DND-41 (cell line): ENCODE data around the gene SPRY4.

Experiments used
- CTCF ChIP-seq: IDR thresholded peaks from 2 replicates; pipeline ENCODE4 v1.5.1; 2012; ENCODE audit warnings: borderline replicate concordance, low read length, moderate library complexity, mild to moderate bottlenecking; ENCODE audit not compliant: poor library complexity, severe bottlenecking; ENCODE audit errors: extremely low read depth
- EZH2 ChIP-seq: IDR thresholded peaks from 3 replicates; pipeline ENCODE4 v1.6.1; 2012; ENCODE audit warnings: borderline replicate concordance, low read depth, mild to moderate bottlenecking, moderate library complexity, low read length, inconsistent platforms; ENCODE audit not compliant: severe bottlenecking

DNA sequence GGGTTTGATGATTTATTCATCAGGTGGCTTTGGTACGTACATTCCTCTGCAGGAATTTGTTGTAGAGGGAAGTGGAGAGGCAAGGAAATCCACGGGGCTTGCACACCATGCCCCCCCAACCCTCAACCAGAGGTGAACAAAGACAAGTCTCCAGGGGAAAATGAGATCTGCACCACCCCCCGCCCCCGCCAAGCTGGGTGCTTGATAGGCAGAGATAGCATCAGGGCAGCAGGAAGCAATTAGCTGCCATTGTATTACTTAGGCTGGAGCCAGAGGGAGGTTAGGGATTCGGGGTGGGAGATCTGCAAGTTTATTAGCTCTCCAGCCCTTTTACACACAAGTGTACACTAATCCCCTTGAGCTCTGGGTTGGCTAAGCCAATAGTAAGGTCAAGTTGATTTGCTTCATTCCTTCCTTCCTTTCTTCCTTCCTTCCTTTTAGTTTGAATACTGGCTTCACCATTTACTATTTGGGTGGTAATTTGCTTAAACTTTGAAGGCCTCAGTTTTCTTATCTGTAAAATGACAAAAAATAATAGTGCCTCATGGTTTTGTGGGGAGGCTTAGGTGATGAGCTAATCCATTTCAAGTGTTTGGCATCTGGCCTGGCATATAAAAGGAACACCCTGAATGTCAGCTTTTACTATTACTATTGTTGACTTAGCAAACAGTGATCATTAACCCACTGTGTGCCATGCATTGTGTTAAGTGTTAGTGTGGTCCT, 34.1 kb downstream of the SPRY4 start:
- TF ChIP-seq EZH2: no peak
- no peak for TF ChIP-seq CTCF
